A549 (cell line): Measurements from ENCODE around the gene FAM107B.

Source experiments
- BHLHE40 ChIP-seq: IDR thresholded peaks from 2 replicates; pipeline ENCODE4 v1.6.1; 2012; ENCODE audit warnings: low read depth, low read length, inconsistent platforms
- CEBPB ChIP-seq, 2 experiments: fragments of >200 bp in 1 of 2; sonication (Bioruptor Twin) in 1 of 2; formaldehyde crosslinking in 1 of 2; IDR thresholded peaks; 2 replicates each; pipeline ENCODE4 v1.6.1; 2012 to 2016
- CTCF ChIP-seq: fragments of >200 bp; sonication (Bioruptor Twin); formaldehyde crosslinking; IDR thresholded peaks from 3 replicates; pipeline ENCODE4 v1.5.1; 2016
- ELK1 ChIP-seq: fragments of 150-350 bp; IDR thresholded peaks from 2 replicates; pipeline ENCODE4 v1.6.1; 2014; ENCODE audit warnings: low read depth, mild to moderate bottlenecking, low read length
- EP300 ChIP-seq, 2 experiments: fragments of >200 bp; sonication (Bioruptor Twin); formaldehyde crosslinking; IDR thresholded peaks; 2 replicates in 1 of 2; 3 replicates in 1 of 2; pipeline ENCODE4 v1.6.1; 2016 to 2017
- MAFK ChIP-seq: fragments of 450-650 bp; IDR thresholded peaks from 2 replicates; pipeline ENCODE4 v1.6.1; 2014; ENCODE audit not compliant: partially characterized antibody
- MAX ChIP-seq: IDR thresholded peaks from 2 replicates; pipeline ENCODE4 v1.6.1; 2012
- MYC ChIP-seq: IDR thresholded peaks from 2 replicates; pipeline ENCODE4 v1.6.1; 2012; ENCODE audit warnings: mild to moderate bottlenecking, inconsistent platforms, low read length, improper control_type of control experiment, borderline replicate concordance
- POLR2A ChIP-seq: IDR thresholded peaks from 2 replicates; pipeline ENCODE4 v1.6.1; 2012; ENCODE audit warnings: mild to moderate bottlenecking, low read length
- RCOR1 ChIP-seq: fragments of 150-350 bp; IDR thresholded peaks from 2 replicates; pipeline ENCODE4 v1.6.1; 2014; ENCODE audit warnings: antibody characterized with exemption, low read length, low read depth
- REST ChIP-seq: fragments of 200-600 bp; sonication (generic); IDR thresholded peaks from 2 replicates; pipeline ENCODE4 v1.6.1; 2016; ENCODE audit warnings: antibody characterized with exemption, mild to moderate bottlenecking, moderate library complexity
- RNF2 ChIP-seq: fragments of 200-600 bp; sonication (generic); IDR thresholded peaks from 2 replicates; pipeline ENCODE4 v1.6.1; 2016; ENCODE audit warnings: low read depth, mild to moderate bottlenecking, antibody characterized with exemption, moderate library complexity, borderline replicate concordance

GRCh38 chr10:14678637-14679036 is 96.1 kb downstream of the FAM107B start:
- TF ChIP-seq CTCF = no peak
- no peak for TF ChIP-seq BHLHE40
- TF ChIP-seq MAX = no peak
- TF ChIP-seq ELK1 = no peak
- TF ChIP-seq POLR2A = no peak
- no peak for TF ChIP-seq RCOR1
- no peak for TF ChIP-seq CEBPB (IDR thresholded peaks at IDR 0.05)
- TF ChIP-seq REST = no peak
- no peak for TF ChIP-seq MAFK
- TF ChIP-seq MYC = no peak
- no peak for TF ChIP-seq EP300 (IDR thresholded peaks at IDR 0.05)
- TF ChIP-seq RNF2 = no peak
